Left lung (tissue), 10 donors: Measurements from ENCODE around the gene GRK4. TPM values are rescaled to one million over a fixed set of nuclear protein-coding genes. Genes with fewer than 3 reads are reported as not detected.
"Not testable (repeated sequence)": the region's sequence is repeated elsewhere in the genome, so short reads cannot be mapped to it uniquely, and the experiment has no call there.

Source experiments
- ATAC-seq: fragments of 200-7000 bp; cut with Tn5 transposase; one replicate; pipeline ENCODE4 v1.9.1; 2020; ENCODE audit warnings: moderate library complexity
- DNase-seq, 4 donors: peaks; one replicate each; pipeline ENCODE4 v3.0.0-alpha.2; 2013 to 2020
- H3K27ac ChIP-seq, 2 donors: fragments of 200-600 bp; sonication (generic) in 1 of 2; one replicate each; pipeline versions ENCODE4 v1.5.0 to v1.8.0; 2020 to 2021
- H3K27me3 ChIP-seq, 2 donors: fragments of 200-600 bp; sonication (generic) in 1 of 2; one replicate each; pipeline versions ENCODE4 v1.5.0 to v1.8.0; 2020 to 2021
- H3K36me3 ChIP-seq, 2 donors: fragments of 200-600 bp; sonication (generic) in 1 of 2; one replicate each; pipeline versions ENCODE4 v1.5.0 to v1.8.0; 2020 to 2021
- H3K4me1 ChIP-seq, 2 donors: fragments of 200-600 bp; one replicate each; pipeline ENCODE4 v1.8.0; 2021
- H3K4me3 ChIP-seq, 2 donors: fragments of 200-600 bp; sonication (generic) in 1 of 2; one replicate each; pipeline versions ENCODE4 v1.5.0 to v1.8.0; 2020 to 2021; ENCODE audit warnings: mild to moderate bottlenecking in 1 of 2
- H3K9me3 ChIP-seq, 2 donors: fragments of 200-600 bp; sonication (generic) in 1 of 2; one replicate each; pipeline versions ENCODE4 v1.5.0 to v1.8.0; 2020 to 2021
- CTCF ChIP-seq, 2 donors: fragments of 200-600 bp; sonication (generic) in 1 of 2; IDR thresholded peaks; one replicate each; pipeline versions ENCODE4 v1.5.0 to v1.8.0; 2021; ENCODE audit warnings: antibody characterized with exemption in 2 of 2
- intact Hi-C, 2 donors: fragments of 100-400 bp; cut with DNase I; formaldehyde crosslinking; loops; one replicate each; pipeline versions ENCODE4 v1.11.2 to v1.14.2; 2022
- polyA plus RNA-seq, 6 donors: library from polyadenylated mRNA; unstranded; fragments of 120-200 nt; gene quantifications; one replicate each; pipeline ENCODE4 v1.2.1, GENCODE V29; 2013; ENCODE audit not compliant: insufficient read length in 6 of 6
- total RNA-seq, 2 donors: library from RNA; stranded (reverse); fragmentation: NEBNext Ultra II Directional; extraction: Animal tissue kit (Norgen Biotek cat#: 25700); gene quantifications; one replicate each; pipeline ENCODE4 v1.2.1, GENCODE V29; 2021
- donor health status: DM: no; HTN: yes; CAD: no.
- donor health status: DM: no; HTN: no; CAD: no.

GRK4 gene
- total and polyA plus RNA-seq, 8 donors, result 5.3 to 23.0 (median 15.9) TPM

- intact Hi-C loops, result no loop called here
- no peak for TF ChIP-seq CTCF (IDR thresholded peaks at IDR 0.05)
- no peaks in the 10 kb centered on the region for H3K27me3 ChIP-seq
- H3K36me3 ChIP-seq, result peaks cover 0 to 99% of the 10 kb centered on the region in 2 donors
- DNase-seq, result peak in 1 of 4 donors; percentile 24
- no peak overlapping the region for H3K27ac ChIP-seq
- ATAC-seq, result no peak
- no peak overlapping the region for H3K4me3 ChIP-seq
- H3K4me1 ChIP-seq, result no peaks in the 10 kb centered on the region
- no peaks in the 10 kb centered on the region for H3K9me3 ChIP-seq
These were observed 19.3 kb upstream of the GRK4 start for GRCh38 chr4:2944091-2944482.

- no peaks in the 10 kb centered on the region for H3K27me3 ChIP-seq
- H3K4me1 ChIP-seq, result no peaks in the 10 kb centered on the region
- no peak overlapping the region for H3K4me3 ChIP-seq
- no peak overlapping the region for H3K27ac ChIP-seq
- no peak for ATAC-seq
- DNase-seq, result peak in 1 of 4 donors; percentile 63
- peaks cover 0 to 99% of the 10 kb centered on the region in 2 donors for H3K36me3 ChIP-seq
- no peak for TF ChIP-seq CTCF (IDR thresholded peaks at IDR 0.05)
- H3K9me3 ChIP-seq, result no peaks in the 10 kb centered on the region
- intact Hi-C loops, result no loop called here
These were observed 18.5 kb upstream of the GRK4 start for GRCh38 chr4:2944586-2945526.

- H3K4me3 ChIP-seq, intact Hi-C loops, H3K9me3 ChIP-seq, ATAC-seq, H3K27me3 ChIP-seq, H3K4me1 ChIP-seq, H3K27ac ChIP-seq: not testable (repeated sequence)
- DNase-seq, result peak in 1 of 4 donors; percentile 28
- peaks cover 0 to 99% of the 10 kb centered on the region in 2 donors for H3K36me3 ChIP-seq
These were observed 17.5 kb upstream of the GRK4 start for GRCh38 chr4:2945619-2946604.

GRCh38 chr4:2946812-2947600 lies 16.4 kb upstream of the GRK4 start:
- peak in 1 of 4 donors; percentile 53 for DNase-seq
- H3K36me3 ChIP-seq, result peaks cover 0 to 99% of the 10 kb centered on the region in 2 donors
- no peak for TF ChIP-seq CTCF (IDR thresholded peaks at IDR 0.05)

GRCh38 chr4:2947926-2948325 lies 15.4 kb upstream of the GRK4 start:
- Histone ChIP-seq H3K4me3 (no peak overlapping the region), H3K27me3 (no peaks in the 10 kb centered on the region), H3K27ac (no peak overlapping the region), H3K36me3 (peaks cover 0 to 99% of the 10 kb centered on the region in 2 donors), H3K9me3 (no peaks in the 10 kb centered on the region), H3K4me1 (no peaks in the 10 kb centered on the region)
- intact Hi-C loops, result no loop called here
- TF ChIP-seq CTCF (IDR thresholded peaks at IDR 0.05), result no peak
- ATAC-seq (no peak), DNase-seq (no peak)

More at GRCh38 chr4:2946812-2947600, 16.4 kb upstream of the GRK4 start:
- Histone ChIP-seq H3K4me3 (no peak overlapping the region), H3K27me3 (no peaks in the 10 kb centered on the region), H3K4me1 (no peaks in the 10 kb centered on the region), H3K9me3 (no peaks in the 10 kb centered on the region), H3K27ac (no peak overlapping the region)
- no peak for ATAC-seq
- intact Hi-C loops, result no loop called here
